ENCODE results near the gene MAOA.
A peak's percentile ranks its signal among the peaks of the same experiment; 100 is the strongest.

Gene MAOA

GRCh38 chrX:43643662-43644061 is 12.4 kb upstream of the MAOA start:
- TF ChIP-seq CTCF (conservative IDR thresholded peaks at IDR 0.05; ENCODE audit: low read depth), result no peak
- ChIA-PET POLR2A (ENCODE audit: low non-redundant PET) (no interaction called here), CTCF (no interaction called here)
- DNase-seq (ENCODE audit: low spot score), result no peak
- no peak overlapping the region for H3K27ac ChIP-seq

DNA sequence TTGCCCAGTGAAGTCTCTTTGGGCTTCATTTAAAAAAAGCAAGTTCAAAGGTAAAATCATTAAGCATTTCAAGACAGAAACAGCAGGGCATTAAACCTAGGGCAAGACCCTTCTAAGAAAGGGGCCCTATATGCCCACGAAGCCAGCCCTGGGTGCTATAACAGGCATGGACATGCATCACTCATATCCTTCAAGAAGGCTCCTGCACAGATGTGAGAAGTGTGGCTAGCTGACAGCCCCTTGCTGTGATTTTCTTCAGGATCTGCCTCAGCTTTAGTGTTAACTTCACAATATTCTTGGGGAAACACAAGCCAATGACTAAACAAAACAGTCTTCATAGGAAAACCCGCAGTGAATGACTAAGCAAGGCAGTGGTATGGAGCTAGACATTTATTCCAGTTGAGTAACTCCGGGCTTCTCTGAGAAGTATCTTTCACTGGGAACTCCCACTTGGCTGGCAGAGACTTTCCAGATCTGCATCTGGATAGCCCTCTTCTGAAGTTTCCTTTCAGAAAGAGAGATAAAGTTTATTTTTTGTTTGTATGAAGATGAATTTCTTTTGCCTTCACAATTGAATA is 11.9 kb upstream of the MAOA start:
- ChIA-PET CTCF (no interaction called here), POLR2A (ENCODE audit: low non-redundant PET) (no interaction called here)
- TF ChIP-seq CTCF (conservative IDR thresholded peaks at IDR 0.05; ENCODE audit: low read depth), result no peak
- peak; percentile 38 for DNase-seq (ENCODE audit: low spot score)
- no peak overlapping the region for H3K27ac ChIP-seq

DNA sequence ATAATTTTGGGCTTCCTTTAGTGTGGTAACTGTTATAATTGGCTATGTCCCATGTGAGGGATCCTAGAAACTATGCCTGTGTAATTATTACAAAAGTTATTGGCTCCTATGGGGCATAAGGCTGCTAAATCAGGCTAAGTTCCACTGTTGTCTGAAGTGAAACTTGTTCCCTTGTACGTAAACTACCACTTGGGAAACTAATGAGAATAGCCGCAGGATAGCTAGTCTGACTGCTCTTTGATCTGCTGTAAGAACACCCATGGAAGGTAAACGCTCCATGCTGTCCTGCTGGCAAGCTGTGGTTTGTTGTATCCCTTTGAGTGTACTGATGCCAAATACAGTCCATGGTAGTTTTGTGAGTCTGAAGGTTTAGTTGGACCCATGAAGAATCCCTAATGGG is 9.3 kb upstream of the MAOA start:
- CTCF ChIA-PET, result no interaction called here
- H3K27ac ChIP-seq, result no peak overlapping the region
- POLR2A ChIA-PET (ENCODE audit: low non-redundant PET), result no interaction called here
- no peak for TF ChIP-seq CTCF (conservative IDR thresholded peaks at IDR 0.05; ENCODE audit: low read depth)
- no peak for DNase-seq (ENCODE audit: low spot score)

- peak; percentile 22; the same call in 1 of the 2 replicates for TF ChIP-seq CTCF (conservative IDR thresholded peaks at IDR 0.05; ENCODE audit: low read depth)
- peak overlapping the region; percentile 78 for H3K27ac ChIP-seq
- POLR2A ChIA-PET (ENCODE audit: low non-redundant PET), result no interaction called here
Observed at GRCh38 chrX:43654431-43655150, 1.5 kb upstream of the MAOA start.

GRCh38 chrX:43655151-43656004 is 721 bp upstream of the MAOA start:
- ChIA-PET POLR2A (ENCODE audit: low non-redundant PET) (interaction anchor here (0.6 kb wide), 1 partner anchor 65 kb away, joined by 3 read pairs; no protein-coding TSS in a partner anchor), CTCF (interaction anchor here (0.5 to 0.7 kb wide), 3 partner anchors 10 to 1923 kb away, joined by 3 to 4 read pairs (median 3); no protein-coding TSS in a partner anchor)
- peak; percentile 25 for DNase-seq (ENCODE audit: low spot score)
- H3K27ac ChIP-seq, result peak overlapping the region; percentile 78
- no peak for TF ChIP-seq CTCF (conservative IDR thresholded peaks at IDR 0.05; ENCODE audit: low read depth)

More at GRCh38 chrX:43654431-43655150, 1.5 kb upstream of the MAOA start:
- CTCF ChIA-PET, result interaction anchor here (0.7 kb wide), 1 partner anchor 1922 kb away, joined by 4 read pairs; no protein-coding TSS in a partner anchor
- DNase-seq (ENCODE audit: low spot score), result peak; percentile 92

GRCh38 chrX:43657671-43658070 is 1.6 kb downstream of the MAOA start:
- CTCF ChIA-PET, result no interaction called here

More at GRCh38 chrX:43657671-43658070, 1.6 kb downstream of the MAOA start:
- POLR2A ChIA-PET (ENCODE audit: low non-redundant PET), result no interaction called here
- H3K27ac ChIP-seq, result no peak overlapping the region
- TF ChIP-seq CTCF (conservative IDR thresholded peaks at IDR 0.05; ENCODE audit: low read depth), result no peak
- no peak for DNase-seq (ENCODE audit: low spot score)

All from RWPE1 (cell line).